H1 (cell line): Measurements from ENCODE around the gene CAMK2N2. TPM values are rescaled to one million over a fixed set of nuclear protein-coding genes. Genes with fewer than 3 reads are reported as not detected.
A peak's percentile ranks its signal among the peaks of the same experiment; 100 is the strongest.

Experiments used
- CTCF ChIA-PET: fragments of 300-600 bp; sonication (Branson Sonifier 250); formaldehyde crosslinking; loops from one replicate; lab custom pipeline; 2021; ENCODE audit not compliant: partially characterized antibody; lab: Charles Lee
- POLR2A ChIA-PET: fragments of 300-600 bp; sonication (Branson Sonifier 250); formaldehyde crosslinking; loops from one replicate; lab custom pipeline; 2021; ENCODE audit warnings: inconsistent platforms; ENCODE audit not compliant: partially characterized antibody; lab: Charles Lee
- DNase-seq, 2 experiments: peaks; one replicate each; pipeline versions ENCODE4 v3.0.0 to v3.0.0-alpha.2; 2010 to 2022; ENCODE audit warnings: low spot score in 2 of 2, low read depth in 1 of 2, mixed read lengths in 1 of 2
- FAIRE-seq: peaks from 2 replicates; lab custom pipeline; 2011; peaks lifted over from hg19 to GRCh38; lab: Jason Lieb, UNC
- H2AFZ ChIP-seq: 2 replicates; pipeline ENCODE4 v1.8.1; 2012; ENCODE audit warnings: low read length, inconsistent platforms
- H2AK5ac ChIP-seq: 2 replicates; pipeline ENCODE4 v1.6.1; 2013; ENCODE audit warnings: low read depth, low read length
- H2BK120ac ChIP-seq: replicated peaks from 2 replicates; pipeline ENCODE3; 2013; ENCODE audit warnings: low read depth, low read length, inconsistent platforms
- H2BK12ac ChIP-seq: 2 replicates; pipeline ENCODE4 v1.6.1; 2013; ENCODE audit warnings: low read depth, low read length
- H2BK15ac ChIP-seq: 2 replicates; pipeline ENCODE4 v1.6.1; 2013; ENCODE audit warnings: low read length
- H2BK20ac ChIP-seq: 2 replicates; pipeline ENCODE4 v1.6.1; 2013; ENCODE audit warnings: low read length
- H2BK5ac ChIP-seq: 2 replicates; pipeline ENCODE4 v1.6.1; 2013; ENCODE audit warnings: low read depth, low read length
- H3K14ac ChIP-seq: 2 replicates; pipeline ENCODE4 v1.6.1; 2013; ENCODE audit warnings: inconsistent platforms; ENCODE audit not compliant: insufficient read length
- H3K18ac ChIP-seq: 2 replicates; pipeline ENCODE4 v1.6.1; 2013; ENCODE audit warnings: low read length; ENCODE audit errors: extremely low read depth
- H3K23ac ChIP-seq: 2 replicates; pipeline ENCODE4 v1.6.1; 2013; ENCODE audit warnings: inconsistent platforms; ENCODE audit not compliant: insufficient read length
- H3K23me2 ChIP-seq: 2 replicates; pipeline ENCODE4 v1.6.1; 2013; ENCODE audit warnings: low read depth, low read length
- H3K27ac ChIP-seq: 2 replicates; pipeline ENCODE4 v1.6.1; 2011; ENCODE audit warnings: low read depth, low read length, inconsistent platforms
- H3K27me3 ChIP-seq, 4 experiments: replicated peaks in 1 of 4; 1 replicate in 1 of 4; 2 replicates in 3 of 4; pipeline versions ENCODE4 v1.6.1 to v1.8.1; 2011 to 2013; ENCODE audit warnings: low read length in 3 of 4, mild to moderate bottlenecking in 3 of 4, inconsistent platforms in 2 of 4, mixed read lengths in 2 of 4, moderate library complexity in 1 of 4; ENCODE audit not compliant: control insufficient read depth in 3 of 4, insufficient read depth in 3 of 4; ENCODE audit errors: extremely low read depth in 1 of 4
- H3K36me3 ChIP-seq, 4 experiments: 2 replicates each; pipeline versions ENCODE4 v1.6.1 to v1.8.1; 2011 to 2013; ENCODE audit warnings: mild to moderate bottlenecking in 4 of 4, low read length in 3 of 4, moderate library complexity in 2 of 4, control low read depth in 1 of 4, inconsistent platforms in 1 of 4; ENCODE audit not compliant: insufficient read depth in 4 of 4, control insufficient read depth in 2 of 4
- H3K4ac ChIP-seq: replicated peaks from 2 replicates; pipeline ENCODE3; 2013; ENCODE audit warnings: low read length, low read depth, mixed read lengths, inconsistent platforms; ENCODE audit not compliant: insufficient read length
- H3K4me1 ChIP-seq, 4 experiments: replicated peaks in 1 of 4; 1 replicate in 1 of 4; 2 replicates in 3 of 4; pipeline versions ENCODE4 v1.6.1 to v1.8.1; 2011 to 2013; ENCODE audit warnings: low read length in 3 of 4, inconsistent platforms in 2 of 4, mixed read lengths in 1 of 4; ENCODE audit not compliant: insufficient read depth in 4 of 4, control insufficient read depth in 3 of 4
- H3K4me2 ChIP-seq, 2 experiments: 2 replicates each; pipeline versions ENCODE4 v1.6.1 to v1.8.1; 2011 to 2013; ENCODE audit warnings: low read depth in 2 of 2, low read length in 2 of 2, control low read depth in 1 of 2, inconsistent platforms in 1 of 2, mild to moderate bottlenecking in 1 of 2; ENCODE audit not compliant: insufficient read depth in 1 of 2
- H3K4me3 ChIP-seq, 4 experiments: fragments of 200-600, 300-600 bp in 1 of 4; sonication (generic), shearing (Covaris generic), sonication (Bioruptor Twin) in 1 of 4; 2 replicates each; pipeline versions ENCODE4 v1.5.1 to v1.8.1; 2011 to 2016; ENCODE audit warnings: low read length in 4 of 4, low read depth in 3 of 4, control low read depth in 2 of 4, inconsistent platforms in 2 of 4, mild to moderate bottlenecking in 2 of 4, mixed read lengths in 1 of 4, moderate library complexity in 1 of 4; ENCODE audit not compliant: insufficient read depth in 2 of 4; ENCODE audit errors: extremely low read depth in 1 of 4
- H3K56ac ChIP-seq: replicated peaks from 2 replicates; pipeline ENCODE3; 2013; ENCODE audit warnings: low read depth, mild to moderate bottlenecking, mixed read lengths, low read length, inconsistent platforms; ENCODE audit not compliant: insufficient read length
- H3K79me1 ChIP-seq: 2 replicates; pipeline ENCODE4 v1.6.1; 2013; ENCODE audit warnings: low read depth, low read length, control low read depth
- H3K79me2 ChIP-seq, 2 experiments: 2 replicates each; pipeline versions ENCODE4 v1.6.1 to v1.8.1; 2012 to 2013; ENCODE audit warnings: low read length in 2 of 2, mild to moderate bottlenecking in 2 of 2, inconsistent platforms in 1 of 2; ENCODE audit not compliant: insufficient read depth in 2 of 2, control insufficient read depth in 1 of 2
- H3K9ac ChIP-seq, 4 experiments: replicated peaks in 1 of 4; 1 replicate in 1 of 4; 2 replicates in 3 of 4; pipeline versions ENCODE4 v1.6.1 to v1.8.1; 2011 to 2013; ENCODE audit warnings: low read depth in 3 of 4, low read length in 3 of 4, control low read depth in 2 of 4, mild to moderate bottlenecking in 2 of 4, moderate library complexity in 2 of 4, inconsistent platforms in 1 of 4; ENCODE audit errors: extremely low read depth in 1 of 4
- H3K9me3 ChIP-seq, 2 experiments: 2 replicates each; pipeline versions ENCODE4 v1.6.1 to v1.8.1; 2012 to 2013; ENCODE audit warnings: mild to moderate bottlenecking in 2 of 2, moderate library complexity in 2 of 2, control low read depth in 1 of 2, inconsistent platforms in 1 of 2, low read depth in 1 of 2, low read length in 1 of 2, mixed read lengths in 1 of 2; ENCODE audit not compliant: insufficient read depth in 2 of 2
- H4K20me1 ChIP-seq, 2 experiments: replicated peaks in 1 of 2; 2 replicates each; pipeline versions ENCODE3 to v1.8.1; 2011 to 2013; ENCODE audit warnings: inconsistent platforms in 2 of 2, low read length in 2 of 2, mild to moderate bottlenecking in 1 of 2; ENCODE audit not compliant: insufficient read depth in 2 of 2, control insufficient read depth in 1 of 2
- H4K5ac ChIP-seq: 2 replicates; pipeline ENCODE4 v1.6.1; 2013; ENCODE audit warnings: low read length, low read depth, mixed read lengths, inconsistent platforms; ENCODE audit not compliant: insufficient read length
- H4K8ac ChIP-seq: 2 replicates; pipeline ENCODE4 v1.8.0; 2013; ENCODE audit warnings: mild to moderate bottlenecking, moderate library complexity, low read length, inconsistent platforms; ENCODE audit not compliant: insufficient read depth; ENCODE audit errors: extremely low read depth
- H4K91ac ChIP-seq: replicated peaks from 2 replicates; pipeline ENCODE3; 2013; ENCODE audit warnings: low read length, mixed read lengths, inconsistent platforms; ENCODE audit not compliant: insufficient read length
- CBX5 ChIP-seq: fragments of 300-800, 300-1000 bp; sonication (generic); IDR thresholded peaks from 2 replicates; pipeline ENCODE4 v1.7.1; 2016; ENCODE audit warnings: antibody characterized with exemption, low read length, low read depth
- CHD1 ChIP-seq: IDR thresholded peaks from 2 replicates; pipeline ENCODE4 v1.6.1; 2012; ENCODE audit warnings: low read depth, low read length, improper control_type of control experiment
- HDAC2 ChIP-seq, 2 experiments: fragments of 300-600 bp in 1 of 2; sonication (generic) in 1 of 2; IDR thresholded peaks; 2 replicates each; pipeline ENCODE4 v1.6.1; 2011 to 2012; ENCODE audit warnings: low read depth in 2 of 2, low read length in 2 of 2, mild to moderate bottlenecking in 2 of 2, moderate library complexity in 2 of 2, borderline replicate concordance in 1 of 2, inconsistent platforms in 1 of 2
- KDM1A ChIP-seq: fragments of 200-600, 300-600 bp; sonication (generic); IDR thresholded peaks from 2 replicates; pipeline ENCODE4 v1.7.1; 2016; ENCODE audit warnings: mild to moderate bottlenecking, low read length, borderline replicate concordance
- MAX ChIP-seq: IDR thresholded peaks from 2 replicates; pipeline ENCODE4 v1.6.1; 2012; ENCODE audit warnings: inconsistent platforms
- PHF8 ChIP-seq: fragments of 200-600 bp; sonication (generic); conservative IDR thresholded peaks from 2 replicates; pipeline ENCODE4 v1.7.1; 2012; ENCODE audit warnings: low read depth, mild to moderate bottlenecking, inconsistent platforms, low read length, moderate library complexity
- SAP30 ChIP-seq: fragments of 300-600 bp; sonication (generic); IDR thresholded peaks from 2 replicates; pipeline ENCODE4 v1.7.1; 2012; ENCODE audit warnings: low read length, moderate library complexity, mild to moderate bottlenecking, inconsistent platforms; ENCODE audit not compliant: insufficient read depth, insufficient replicate concordance
- SIX5 ChIP-seq: IDR thresholded peaks from 2 replicates; pipeline ENCODE4 v1.6.1; 2011; ENCODE audit warnings: mild to moderate bottlenecking, low read depth, low read length
- SP2 ChIP-seq: IDR thresholded peaks from 2 replicates; pipeline ENCODE4 v1.6.1; 2012; ENCODE audit warnings: mild to moderate bottlenecking, low read length, inconsistent platforms
- TAF7 ChIP-seq: optimal IDR thresholded peaks from 2 replicates; pipeline ENCODE3; 2011; ENCODE audit warnings: low read depth, mild to moderate bottlenecking, inconsistent platforms, low read length, moderate library complexity, borderline replicate concordance
- TEAD4 ChIP-seq: IDR thresholded peaks from 2 replicates; pipeline ENCODE4 v1.6.1; 2012; ENCODE audit warnings: low read depth, low read length, inconsistent platforms, mixed read lengths
- USF2 ChIP-seq: IDR thresholded peaks from 2 replicates; pipeline ENCODE4 v1.6.1; 2011; ENCODE audit warnings: low read length, improper control_type of control experiment
- WGBS, 2 experiments: shearing (Covaris generic) in 1 of 2; methylation state at CpG; one replicate each; pipeline versions ENCODE4 v1.1.6 to v1.1.7; 2013 to 2015; ENCODE audit warnings: low lambda C conversion rate in 2 of 2, mixed read lengths in 2 of 2, inconsistent platforms in 1 of 2, low coverage in 1 of 2, missing lambda C conversion rate in 1 of 2; ENCODE audit not compliant: insufficient replicate concordance in 2 of 2, insufficient coverage in 1 of 2, insufficient read length in 1 of 2; ENCODE audit errors: extremely low coverage in 1 of 2, missing lambda C conversion rate in 1 of 2; 5-methylcytosine and 5-hydroxymethylcytosine counted together
- polyA plus RNA-seq, 7 experiments: library from polyadenylated mRNA; depleted of rRNA in 3 of 7; stranded (reverse) in 5 of 7; unstranded in 2 of 7; fragments of >200 nt in 5 of 7; fragments of 200-250 nt in 2 of 7; gene quantifications; 1 replicate in 5 of 7; 2 replicates in 1 of 7; 4 replicates in 1 of 7; pipeline versions ENCODE4 v1.2.1 to v1.2.3, GENCODE V29; 2011 to 2013; ENCODE audit warnings: missing spikeins in 2 of 7, mixed read lengths in 2 of 7
- total RNA-seq: library from RNA; stranded (reverse); fragmentation: NEBNext Ultra II Directional; extraction: Animal tissue kit (Norgen Biotek cat#: 25700); gene quantifications from 2 replicates; pipeline ENCODE4 v1.2.1, GENCODE V29; 2021

Gene CAMK2N2
- total and polyA plus RNA-seq, 2 of the 8 experiments (the other 6 are each of a cell fraction or from before 2014, with no cell fraction given), result 4.0 to 17.7 TPM

GRCh38 chr3:184300378-184300720 lies 39.0 kb upstream of the CAMK2N2 start:
- no peak overlapping the region for H2BK5ac ChIP-seq
- H4K91ac ChIP-seq, result no peak overlapping the region
- H2AFZ ChIP-seq, result no peak overlapping the region
- no peak overlapping the region for H2AK5ac ChIP-seq
- H3K27me3 ChIP-seq, result no peaks in the 10 kb centered on the region
- H2BK20ac ChIP-seq, result no peak overlapping the region
- H3K9me3 ChIP-seq, result no peaks in the 10 kb centered on the region
- 86% methylated on average over 3 of the region's 3 CpGs; no CpG with 5 or more reads in 1 of the 2 experiments for WGBS, 2 experiments
- peaks cover 8% of the 10 kb centered on the region for H3K79me1 ChIP-seq
- no peak overlapping the region for H2BK120ac ChIP-seq
- H3K79me2 ChIP-seq, result peaks cover 8 to 20% of the 10 kb centered on the region in 2 experiments
- peaks cover 0 to 9% of the 10 kb centered on the region in 2 experiments for H4K20me1 ChIP-seq
- H3K27ac ChIP-seq, result no peak overlapping the region
- H3K23ac ChIP-seq, result no peak overlapping the region
- peak overlapping the region; percentile 84 to 92; a peak in 2 of 4 replicates for H3K4me2 ChIP-seq
- ChIA-PET POLR2A (interaction anchor here (1.4 to 5.2 kb wide), 3 partner anchors 17 to 50 kb away, joined by 5 to 43 read pairs (median 17); partner anchors contain the start of gene EEF1AKMT4), CTCF (interaction anchor here (0.6 to 3.5 kb wide), 4 partner anchors 20 to 70 kb away, joined by 3 to 10 read pairs (median 4); partner anchors contain the start of gene EEF1AKMT4)
- no peak overlapping the region for H4K5ac ChIP-seq
- H3K56ac ChIP-seq, result no peak overlapping the region
- H2BK12ac ChIP-seq, result no peak overlapping the region
- H2BK15ac ChIP-seq, result no peak overlapping the region
- no peak for FAIRE-seq
- peaks cover 33 to 51% (median 46%) of the 10 kb centered on the region in 4 experiments for H3K36me3 ChIP-seq
- no peak overlapping the region for H3K14ac ChIP-seq
- DNase-seq, result no peak
- H3K4me3 ChIP-seq, result peak overlapping the region in 3 of 4 experiments; percentile 92 to 98 (median 97); a peak in 5 of 8 replicates
- H4K8ac ChIP-seq, result no peak overlapping the region; the same call in 1 of the 2 replicates
- peaks cover 10% of the 10 kb centered on the region for H3K23me2 ChIP-seq
- no peak overlapping the region for H3K18ac ChIP-seq
- H3K4me1 ChIP-seq, result peaks cover 0 to 7% (median 2%) of the 10 kb centered on the region in 4 experiments; a peak in 4 of 7 replicates
- peak overlapping the region in 1 of 4 experiments; percentile 75; a peak in 1 of 7 replicates for H3K9ac ChIP-seq
- H3K4ac ChIP-seq, result no peak overlapping the region
- TF ChIP-seq CHD1 (no peak), MAX (no peak), TAF7 (no peak), SP2 (no peak), PHF8 (no peak), KDM1A (no peak), SAP30 (no peak), SIX5 (no peak), HDAC2 (IDR thresholded peaks at IDR 0.05; ENCODE audit: borderline replicate concordance in 1 of 2, low read depth in 2 of 2, low read length in 2 of 2) (no peak), USF2 (no peak), TEAD4 (no peak), CBX5 (no peak)
